Osteocyte (in vitro differentiated cells): Measurements from ENCODE around the gene DISC1. TPM values are rescaled to one million over a fixed set of nuclear protein-coding genes. Genes with fewer than 3 reads are reported as not detected.
"Not testable (repeated sequence)": the region's sequence is repeated elsewhere in the genome, so short reads cannot be mapped to it uniquely, and the experiment has no call there.

Experiments
- DNase-seq: peaks from one replicate; pipeline ENCODE4 v3.0.0; 2021; ENCODE audit warnings: mixed read lengths; ENCODE audit not compliant: unreplicated experiment; ENCODE audit errors: extremely low spot score
- H3K27ac Mint-ChIP-seq: one replicate; pipeline ENCODE4 v1.8.0; 2021; ENCODE audit warnings: mild to moderate bottlenecking, mixed read lengths; ENCODE audit not compliant: unreplicated experiment
- H3K27me3 Mint-ChIP-seq: one replicate; pipeline ENCODE4 v1.8.0; 2021; ENCODE audit warnings: mixed read lengths; ENCODE audit not compliant: unreplicated experiment
- H3K36me3 Mint-ChIP-seq: one replicate; pipeline ENCODE4 v1.8.0; 2021; ENCODE audit warnings: mixed read lengths; ENCODE audit not compliant: unreplicated experiment
- H3K4me1 Mint-ChIP-seq: one replicate; pipeline ENCODE4 v1.8.0; 2021; ENCODE audit warnings: mixed read lengths; ENCODE audit not compliant: unreplicated experiment
- H3K4me3 Mint-ChIP-seq: one replicate; pipeline ENCODE4 v1.8.0; 2021; ENCODE audit warnings: mild to moderate bottlenecking, moderate library complexity, mixed read lengths; ENCODE audit not compliant: unreplicated experiment
- H3K9me3 Mint-ChIP-seq: one replicate; pipeline ENCODE4 v1.8.0; 2021; ENCODE audit warnings: mixed read lengths; ENCODE audit not compliant: unreplicated experiment
- total RNA-seq: library from RNA; stranded (reverse); gene quantifications from 2 replicates; pipeline ENCODE4 v1.2.1, GENCODE V29; 2021
- TF ChIP-seq, protein P1 (sequence below): fragments of 200-600 bp; sonication (generic); IDR thresholded peaks from 2 replicates; pipeline ENCODE4 v1.5.0; 2021; ENCODE audit warnings: antibody characterized with exemption, mild to moderate bottlenecking, moderate library complexity

DISC1 gene
- total RNA-seq, 1 donor from 2014 or later, result 15.6 TPM

DNA sequence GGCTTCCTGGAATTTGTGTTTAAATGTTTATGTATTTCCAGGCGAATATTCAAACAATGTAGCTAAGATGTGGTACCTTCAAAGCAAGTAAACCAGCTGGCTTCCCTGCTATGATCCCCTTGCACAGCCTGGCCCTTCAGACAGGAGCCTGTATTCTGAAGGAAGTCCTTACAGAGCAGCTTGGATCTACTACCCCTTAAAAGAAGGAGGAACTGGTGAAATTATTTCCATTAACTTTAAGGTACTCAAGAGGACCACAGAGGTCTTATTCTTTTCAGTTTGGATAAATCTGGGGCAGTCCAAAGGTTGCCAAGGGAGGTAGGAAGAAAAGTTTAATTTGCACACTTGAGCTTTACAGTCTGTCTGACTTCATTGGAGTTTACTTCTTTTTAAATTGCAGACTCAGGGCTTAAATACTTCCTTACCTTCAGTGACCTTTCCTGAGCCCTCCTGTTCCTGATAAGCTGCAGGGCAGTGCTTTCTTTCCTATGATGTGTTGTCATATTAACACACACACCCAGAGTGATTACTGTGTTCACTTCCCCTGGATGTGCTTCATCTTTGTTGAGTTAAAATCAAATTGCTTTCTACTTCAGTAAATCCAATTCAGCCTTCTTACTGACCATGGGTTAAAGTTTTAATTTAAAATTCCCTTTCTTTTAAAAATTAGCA lies 40.5 kb downstream of the DISC1 start:
- H3K9me3 Mint-ChIP-seq, result peaks cover 32% of the 10 kb centered on the region
- no peak overlapping the region for H3K4me3 Mint-ChIP-seq
- no peak for DNase-seq
- H3K36me3 Mint-ChIP-seq, result peaks cover 23% of the 10 kb centered on the region
- peaks cover 8% of the 10 kb centered on the region for H3K4me1 Mint-ChIP-seq
- H3K27ac Mint-ChIP-seq, result peak overlapping the region; percentile 23
- TF ChIP-seq, protein P1, sequence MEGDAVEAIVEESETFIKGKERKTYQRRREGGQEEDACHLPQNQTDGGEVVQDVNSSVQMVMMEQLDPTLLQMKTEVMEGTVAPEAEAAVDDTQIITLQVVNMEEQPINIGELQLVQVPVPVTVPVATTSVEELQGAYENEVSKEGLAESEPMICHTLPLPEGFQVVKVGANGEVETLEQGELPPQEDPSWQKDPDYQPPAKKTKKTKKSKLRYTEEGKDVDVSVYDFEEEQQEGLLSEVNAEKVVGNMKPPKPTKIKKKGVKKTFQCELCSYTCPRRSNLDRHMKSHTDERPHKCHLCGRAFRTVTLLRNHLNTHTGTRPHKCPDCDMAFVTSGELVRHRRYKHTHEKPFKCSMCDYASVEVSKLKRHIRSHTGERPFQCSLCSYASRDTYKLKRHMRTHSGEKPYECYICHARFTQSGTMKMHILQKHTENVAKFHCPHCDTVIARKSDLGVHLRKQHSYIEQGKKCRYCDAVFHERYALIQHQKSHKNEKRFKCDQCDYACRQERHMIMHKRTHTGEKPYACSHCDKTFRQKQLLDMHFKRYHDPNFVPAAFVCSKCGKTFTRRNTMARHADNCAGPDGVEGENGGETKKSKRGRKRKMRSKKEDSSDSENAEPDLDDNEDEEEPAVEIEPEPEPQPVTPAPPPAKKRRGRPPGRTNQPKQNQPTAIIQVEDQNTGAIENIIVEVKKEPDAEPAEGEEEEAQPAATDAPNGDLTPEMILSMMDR, result no peak
- H3K27me3 Mint-ChIP-seq, result no peaks in the 10 kb centered on the region

DNA sequence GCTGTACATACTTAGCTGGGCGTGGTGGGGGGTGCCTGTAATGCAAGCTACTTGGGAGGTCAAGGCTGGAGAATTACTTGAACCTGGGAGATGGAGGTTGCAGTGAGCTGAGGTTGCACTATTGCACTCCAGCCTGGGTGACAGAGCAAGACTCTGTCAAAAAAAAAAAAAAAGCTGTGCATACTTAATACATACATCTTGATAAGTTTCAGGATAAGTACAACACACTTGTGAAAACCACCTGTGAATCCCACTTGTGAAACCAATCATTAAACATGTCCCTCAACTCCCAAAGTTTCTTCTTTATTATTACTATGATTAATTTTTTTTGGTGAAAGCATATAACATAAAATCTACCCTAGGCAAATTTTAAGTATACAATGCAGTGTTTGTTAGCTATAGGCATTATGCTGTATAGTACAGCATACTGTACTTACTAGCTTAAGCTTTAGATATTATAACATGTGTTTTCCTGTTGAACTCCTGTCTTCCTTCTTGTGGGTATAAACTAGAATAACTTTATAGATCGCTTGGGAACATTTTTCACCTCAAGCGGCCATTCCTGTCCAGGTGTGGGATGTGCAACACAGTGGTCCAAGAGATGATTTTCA lies 41.4 kb downstream of the DISC1 start:
- Mint-ChIP-seq H3K36me3 (peaks cover 21% of the 10 kb centered on the region), H3K9me3 (peaks cover 27% of the 10 kb centered on the region), H3K27me3 (no peaks in the 10 kb centered on the region), H3K27ac (no peak overlapping the region), H3K4me3 (no peak overlapping the region), H3K4me1 (peaks cover 8% of the 10 kb centered on the region)
- TF ChIP-seq, protein P1, result no peak
- DNase-seq, result no peak

DNA sequence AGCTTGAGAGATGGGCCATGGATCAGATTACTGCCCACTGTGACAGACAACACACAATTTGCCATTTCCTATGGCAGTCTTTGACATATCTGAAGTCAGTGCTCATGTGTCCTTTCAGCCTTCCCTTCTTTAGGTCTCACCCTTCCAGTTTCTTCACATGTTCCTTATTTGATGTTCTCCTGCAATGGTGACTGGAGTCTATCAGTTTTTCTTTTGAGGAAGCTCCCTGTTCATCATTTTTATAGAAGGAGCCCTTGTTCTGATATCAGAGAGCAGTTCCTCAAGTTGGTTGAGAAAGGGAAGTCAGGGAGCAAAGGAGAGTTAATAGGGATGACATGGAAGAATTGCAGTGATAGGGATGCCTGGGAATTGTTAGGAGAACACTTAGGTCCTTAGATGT lies 42.2 kb downstream of the DISC1 start:
- Mint-ChIP-seq H3K27me3 (no peaks in the 10 kb centered on the region), H3K4me3 (no peak overlapping the region), H3K4me1 (peaks cover 12% of the 10 kb centered on the region), H3K36me3 (peaks cover 18% of the 10 kb centered on the region), H3K9me3 (peaks cover 22% of the 10 kb centered on the region), H3K27ac (no peak overlapping the region)
- no peak for DNase-seq
- TF ChIP-seq, protein P1, result no peak

DNA sequence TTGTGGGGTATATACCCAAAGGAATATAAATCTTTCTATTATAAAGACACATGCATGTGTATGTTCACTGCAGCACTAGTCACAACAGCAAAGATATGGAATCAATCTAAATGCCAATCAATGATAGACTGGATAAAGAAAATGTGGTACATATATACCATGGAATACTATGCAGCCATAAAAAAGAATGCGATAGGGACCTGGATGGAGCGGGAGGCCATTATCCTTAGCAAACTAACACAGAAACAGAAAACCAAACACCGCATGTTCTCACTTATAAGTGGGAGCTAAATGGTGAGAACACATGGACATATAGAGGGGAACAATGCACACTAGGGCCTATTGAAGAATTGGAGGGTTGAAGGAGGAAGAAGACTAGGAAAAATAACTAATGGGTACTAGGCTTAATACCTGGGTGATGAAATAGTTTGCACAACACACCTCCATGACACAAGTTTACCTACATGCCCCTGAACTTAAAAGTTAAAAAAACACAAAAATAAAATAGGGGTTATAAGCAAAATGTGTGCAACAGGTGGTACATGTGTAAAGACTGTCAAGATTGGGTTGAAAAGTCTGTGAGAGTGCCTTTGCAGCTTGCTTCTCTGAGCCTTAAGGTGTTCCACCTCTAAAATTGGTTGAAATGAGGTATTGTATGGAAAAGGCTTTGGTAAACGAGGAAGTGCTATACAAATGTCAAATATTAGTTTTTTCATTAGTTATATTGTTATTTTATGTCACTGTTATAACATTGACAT lies 43.5 kb downstream of the DISC1 start:
- not testable (repeated sequence) for DNase-seq, H3K27ac Mint-ChIP-seq, H3K4me3 Mint-ChIP-seq, H3K27me3 Mint-ChIP-seq
- H3K4me1 Mint-ChIP-seq, result peaks cover 12% of the 10 kb centered on the region
- peaks cover 18% of the 10 kb centered on the region for H3K36me3 Mint-ChIP-seq
- H3K9me3 Mint-ChIP-seq, result peaks cover 22% of the 10 kb centered on the region

DNA sequence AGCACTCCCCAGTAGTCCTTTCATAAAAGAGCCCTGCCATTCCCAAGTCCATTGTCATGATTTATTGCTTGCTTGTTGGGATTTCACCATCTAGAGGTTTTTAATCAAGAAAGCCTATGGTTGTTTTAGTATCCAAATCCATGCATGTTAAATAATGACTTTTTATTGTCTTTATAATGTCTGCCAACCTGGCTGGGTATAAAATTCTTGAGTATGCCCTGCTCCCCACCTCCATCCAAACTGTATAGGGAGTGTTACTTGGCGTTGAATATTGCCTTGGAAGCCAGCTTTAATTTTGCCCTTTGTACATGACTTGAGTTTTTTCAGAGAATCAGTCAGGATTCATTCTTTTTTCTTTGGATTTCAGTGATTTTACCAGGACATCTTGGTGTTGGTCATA lies 44.2 kb downstream of the DISC1 start:
- no peak overlapping the region for H3K27ac Mint-ChIP-seq
- H3K9me3 Mint-ChIP-seq, result peaks cover 22% of the 10 kb centered on the region
- peaks cover 23% of the 10 kb centered on the region for H3K36me3 Mint-ChIP-seq
- no peak overlapping the region for H3K4me3 Mint-ChIP-seq
- TF ChIP-seq, protein P1, result no peak
- no peaks in the 10 kb centered on the region for H3K27me3 Mint-ChIP-seq
- peaks cover 12% of the 10 kb centered on the region for H3K4me1 Mint-ChIP-seq
- no peak for DNase-seq
